Stomach (tissue), 4 donors: Measurements from ENCODE around the gene HOXD3.

Experiments
- EP300 ChIP-seq: sonication (generic); formaldehyde crosslinking; IDR thresholded peaks from one replicate; pipeline ENCODE4 v1.6.1; 2017; ENCODE audit warnings: antibody characterized with exemption
- POLR2A ChIP-seq, 4 donors: fragments of 450-650 bp; IDR thresholded peaks; one replicate each; pipeline ENCODE4 v1.6.1; 2016; ENCODE audit warnings: antibody characterized with exemption in 4 of 4, control low read depth in 2 of 4, mild to moderate bottlenecking in 1 of 4, moderate library complexity in 1 of 4
- TF ChIP-seq, protein P1 (sequence below), 7 experiments: fragments of 450-650 bp in 4 of 7; fragments of 200-600 bp in 3 of 7; sonication (generic) in 3 of 7; IDR thresholded peaks; one replicate each; pipeline ENCODE4 v1.5.1; 2016 to 2019; ENCODE audit warnings: antibody characterized with exemption in 7 of 7, control low read depth in 2 of 7, mild to moderate bottlenecking in 1 of 7

GRCh38 chr2:176200971-176201370 lies 43.9 kb downstream of the HOXD3 start:
- TF ChIP-seq, protein P1, sequence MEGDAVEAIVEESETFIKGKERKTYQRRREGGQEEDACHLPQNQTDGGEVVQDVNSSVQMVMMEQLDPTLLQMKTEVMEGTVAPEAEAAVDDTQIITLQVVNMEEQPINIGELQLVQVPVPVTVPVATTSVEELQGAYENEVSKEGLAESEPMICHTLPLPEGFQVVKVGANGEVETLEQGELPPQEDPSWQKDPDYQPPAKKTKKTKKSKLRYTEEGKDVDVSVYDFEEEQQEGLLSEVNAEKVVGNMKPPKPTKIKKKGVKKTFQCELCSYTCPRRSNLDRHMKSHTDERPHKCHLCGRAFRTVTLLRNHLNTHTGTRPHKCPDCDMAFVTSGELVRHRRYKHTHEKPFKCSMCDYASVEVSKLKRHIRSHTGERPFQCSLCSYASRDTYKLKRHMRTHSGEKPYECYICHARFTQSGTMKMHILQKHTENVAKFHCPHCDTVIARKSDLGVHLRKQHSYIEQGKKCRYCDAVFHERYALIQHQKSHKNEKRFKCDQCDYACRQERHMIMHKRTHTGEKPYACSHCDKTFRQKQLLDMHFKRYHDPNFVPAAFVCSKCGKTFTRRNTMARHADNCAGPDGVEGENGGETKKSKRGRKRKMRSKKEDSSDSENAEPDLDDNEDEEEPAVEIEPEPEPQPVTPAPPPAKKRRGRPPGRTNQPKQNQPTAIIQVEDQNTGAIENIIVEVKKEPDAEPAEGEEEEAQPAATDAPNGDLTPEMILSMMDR (IDR thresholded peaks at IDR 0.05) = no peak
- TF ChIP-seq EP300 = no peak
- TF ChIP-seq POLR2A (IDR thresholded peaks at IDR 0.05) = no peak
